Measurements from ENCODE around the gene BAIAP2. TPM values are rescaled to one million over a fixed set of nuclear protein-coding genes. Genes with fewer than 3 reads are reported as not detected.

The BAIAP2 gene
- total RNA-seq, 2 donors from 2014 or later: 8.0 to 11.5 TPM

DNA sequence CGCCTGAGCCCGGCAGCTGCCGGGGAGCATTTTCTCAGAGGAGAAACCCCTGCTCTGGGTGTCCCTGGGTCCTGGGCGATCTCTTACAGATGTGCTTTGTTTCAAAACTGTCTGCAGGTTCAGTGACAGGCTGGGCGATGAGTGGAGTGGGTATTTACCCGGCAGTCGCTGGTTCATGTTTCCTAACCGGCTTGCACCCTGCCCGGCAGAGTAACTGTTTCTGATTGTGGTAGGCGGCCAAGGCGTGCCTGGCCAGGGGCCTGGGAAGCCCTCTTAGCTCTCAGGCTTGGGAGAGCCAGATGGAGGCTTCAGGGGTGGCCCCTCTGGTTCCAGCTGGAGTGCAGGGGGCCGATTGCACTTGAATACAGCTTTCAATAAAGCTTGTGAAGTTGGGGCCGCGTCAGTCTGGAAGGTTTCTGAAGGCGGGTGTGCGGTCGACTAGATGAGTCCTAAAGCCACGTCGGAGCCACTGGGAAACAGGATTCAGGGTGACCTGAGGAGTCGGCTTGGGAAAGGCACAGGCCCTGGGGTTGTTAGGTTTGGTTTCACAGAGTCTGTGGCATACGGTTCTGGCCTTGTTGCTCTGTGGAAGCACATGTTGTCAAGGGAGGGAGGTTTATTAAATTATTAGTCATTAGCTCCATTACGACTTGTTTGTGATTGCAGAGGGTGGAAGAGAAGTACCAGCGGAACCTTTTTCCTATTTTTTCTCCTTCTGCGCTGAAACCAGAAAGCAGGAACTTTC lies 1.4 kb downstream of the BAIAP2 start:
- intact Hi-C loops (cut with DNase I): no loop called here
- Histone ChIP-seq H3K4me3 (no peak overlapping the region), H3K27me3 (no peaks in the 10 kb centered on the region), H3K27ac (peak overlapping the region in 3 of 4 donors; percentile 62 to 71 (median 64)), H3K9me3 (no peaks in the 10 kb centered on the region), H3K4me1 (peaks cover 70% of the 10 kb centered on the region), H3K36me3 (replicated peaks in 1 of 2; ENCODE audit: insufficient read depth in 1 of 2, low read depth in 2 of 2) (no peaks in the 10 kb centered on the region)
- WGBS, 2 donors: 75 to 91% methylated on average over 22 to 24 of the region's 24 CpGs
- ATAC-seq (no peak), DNase-seq (no peak)
- no peak for TF ChIP-seq CTCF (IDR thresholded peaks at IDR 0.05)
- no peak for TF ChIP-seq POLR2A (IDR thresholded peaks at IDR 0.05)

GRCh38 chr17:81037026-81037797 lies 2.3 kb downstream of the BAIAP2 start:
- peak; percentile 48 for ATAC-seq
- Histone ChIP-seq H3K4me1 (peaks cover 62% of the 10 kb centered on the region), H3K27me3 (no peaks in the 10 kb centered on the region), H3K36me3 (replicated peaks in 1 of 2; ENCODE audit: insufficient read depth in 1 of 2, low read depth in 2 of 2) (no peaks in the 10 kb centered on the region), H3K27ac (peak overlapping the region; percentile 62 to 79 (median 68)), H3K9me3 (no peaks in the 10 kb centered on the region), H3K4me3 (no peak overlapping the region)
- peak; percentile 67 to 90 (median 84) for DNase-seq
- intact Hi-C loops (cut with DNase I): no loop called here
- TF ChIP-seq POLR2A (IDR thresholded peaks at IDR 0.05) (peak; percentile 15 to 48 (median 29)), CTCF (IDR thresholded peaks at IDR 0.05) (peak in 1 of 7 experiments; percentile 3)
- 22 to 57% methylated on average over 11 to 28 of the region's 28 CpGs for WGBS, 2 donors

DNA sequence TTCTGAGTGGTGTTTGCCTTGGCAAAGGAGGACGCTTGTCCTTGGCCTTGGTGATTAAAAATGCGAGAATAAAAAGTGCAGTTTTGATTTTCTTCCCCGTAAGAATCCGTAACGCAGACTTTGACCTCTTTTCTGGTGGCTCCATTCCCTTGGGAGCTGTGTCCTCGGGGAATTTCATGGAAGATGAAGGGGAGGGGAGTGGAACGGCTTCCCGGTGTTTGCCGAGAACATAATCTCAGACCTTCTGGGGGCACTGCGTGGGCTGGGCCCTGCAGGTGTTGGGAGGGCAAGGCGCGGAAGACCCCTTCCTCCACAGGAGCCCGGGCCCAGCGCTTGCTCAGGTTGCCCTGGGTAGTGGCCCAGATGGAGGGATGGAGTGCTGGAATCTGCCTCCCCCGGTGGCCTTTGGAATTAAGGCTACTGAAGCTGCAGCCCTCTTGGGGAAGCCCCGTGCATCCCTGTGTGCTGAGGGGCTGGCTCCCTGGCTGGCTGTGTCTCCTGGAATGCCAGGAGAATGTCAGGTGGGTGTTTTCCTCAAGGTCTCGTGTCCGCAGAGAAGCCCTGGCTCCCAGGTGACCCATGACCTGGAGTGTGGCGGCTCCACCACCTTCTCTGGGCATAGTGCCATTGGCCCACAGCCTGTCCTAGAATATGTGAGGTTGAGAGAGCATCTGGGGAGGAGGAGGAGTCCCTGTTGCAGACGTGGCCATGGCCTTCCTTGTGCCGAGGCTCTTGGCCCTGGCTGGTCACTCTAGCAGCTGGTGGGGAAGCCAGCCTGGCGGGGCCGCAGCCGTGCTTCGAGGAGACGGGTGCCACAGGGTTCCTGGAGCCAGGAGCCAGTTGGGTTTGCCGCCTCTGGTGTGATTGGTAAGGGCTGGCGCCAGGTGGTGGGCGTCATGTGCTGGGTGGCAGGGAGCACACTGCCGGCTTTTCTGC lies 3.1 kb downstream of the BAIAP2 start:
- Histone ChIP-seq H3K36me3 (replicated peaks in 1 of 2; ENCODE audit: insufficient read depth in 1 of 2, low read depth in 2 of 2) (no peaks in the 10 kb centered on the region), H3K27me3 (no peaks in the 10 kb centered on the region), H3K4me3 (no peak overlapping the region), H3K27ac (peak overlapping the region; percentile 62 to 79 (median 68)), H3K4me1 (peaks cover 56% of the 10 kb centered on the region), H3K9me3 (no peaks in the 10 kb centered on the region)
- DNase-seq (peak; percentile 47 to 76 (median 65)), ATAC-seq (no peak)
- WGBS, 2 donors: 26 to 36% methylated on average over 14 to 30 of the region's 30 CpGs
- peak in 1 of 7 experiments; percentile 10 for TF ChIP-seq CTCF (IDR thresholded peaks at IDR 0.05)
- TF ChIP-seq POLR2A (IDR thresholded peaks at IDR 0.05): peak in 1 of 3 donors; percentile 18
- intact Hi-C loops (cut with DNase I): no loop called here

DNA sequence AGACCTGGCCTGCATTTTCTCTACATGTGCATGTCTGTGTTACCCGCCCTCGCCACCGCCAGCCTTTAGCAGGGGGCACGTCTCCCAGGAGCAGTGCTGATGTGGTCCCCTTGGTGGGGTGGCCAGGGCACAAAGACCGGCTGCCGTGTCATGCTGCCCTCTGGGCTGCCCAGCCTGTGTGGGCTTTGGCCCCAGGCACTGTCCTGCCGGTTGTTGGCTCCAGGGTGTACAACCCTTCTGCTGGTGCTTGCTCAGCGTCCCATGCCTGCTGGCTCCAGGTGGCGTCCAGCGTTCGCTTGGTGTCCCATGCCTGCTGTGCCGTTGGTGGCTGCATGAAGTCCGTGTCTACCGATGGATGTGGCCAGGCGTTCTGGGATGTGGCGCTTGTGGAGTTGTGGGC lies 4.1 kb downstream of the BAIAP2 start:
- Histone ChIP-seq H3K36me3 (replicated peaks in 1 of 2; ENCODE audit: insufficient read depth in 1 of 2, low read depth in 2 of 2) (no peaks in the 10 kb centered on the region), H3K4me3 (no peak overlapping the region), H3K27ac (no peak overlapping the region), H3K27me3 (no peaks in the 10 kb centered on the region), H3K9me3 (no peaks in the 10 kb centered on the region), H3K4me1 (peaks cover 55% of the 10 kb centered on the region)
- WGBS, 2 donors: 91 to 98% methylated on average over 8 to 16 of the region's 16 CpGs
- no peak for ATAC-seq
- intact Hi-C loops (cut with DNase I): no loop called here
- TF ChIP-seq CTCF (IDR thresholded peaks at IDR 0.05) (no peak), POLR2A (IDR thresholded peaks at IDR 0.05) (no peak)
- no peak for DNase-seq
